NCI-H1436 treated with DMSO at 0.1 percent for 48 hours (cell line): ENCODE data around the gene FAM50B.

Experiments
- DNase-seq: peaks from one replicate; lab custom pipeline; 2025; lab: John Stamatoyannopoulos, UW

FAM50B gene

GRCh38 chr6:3819161-3820110 lies 29.7 kb upstream of the FAM50B start:
- no peak for DNase-seq

- no peak for DNase-seq
Observed at GRCh38 chr6:3820563-3820962, 28.6 kb upstream of the FAM50B start.

- no peak for DNase-seq
Observed at GRCh38 chr6:3822747-3823445, 26.3 kb upstream of the FAM50B start.

- DNase-seq: no peak
Observed at GRCh38 chr6:3823671-3824070, 25.5 kb upstream of the FAM50B start.

- DNase-seq: no peak
Observed at GRCh38 chr6:3825331-3825831, 23.8 kb upstream of the FAM50B start.

- DNase-seq: no peak
Observed at GRCh38 chr6:3825851-3826581, 23.2 kb upstream of the FAM50B start.

- DNase-seq: no peak
Observed at GRCh38 chr6:3829285-3829684, 19.9 kb upstream of the FAM50B start.

- DNase-seq: no peak
Observed at GRCh38 chr6:3830806-3831205, 18.4 kb upstream of the FAM50B start.

- DNase-seq: no peak
Observed at GRCh38 chr6:3831761-3832530, 17.2 kb upstream of the FAM50B start.

- DNase-seq: no peak
Observed at GRCh38 chr6:3835055-3835731, 14.0 kb upstream of the FAM50B start.

- DNase-seq: no peak
Observed at GRCh38 chr6:3835785-3836184, 13.4 kb upstream of the FAM50B start.

- DNase-seq: no peak
Observed at GRCh38 chr6:3836566-3836965, 12.6 kb upstream of the FAM50B start.

GRCh38 chr6:3837781-3838180 lies 11.4 kb upstream of the FAM50B start:
- no peak for DNase-seq

- DNase-seq: no peak
Observed at GRCh38 chr6:3838992-3839867, 9.9 kb upstream of the FAM50B start.

- no peak for DNase-seq
Observed at GRCh38 chr6:3841066-3841454, 8.1 kb upstream of the FAM50B start.

- DNase-seq: no peak
Observed at GRCh38 chr6:3841711-3842565, 7.2 kb upstream of the FAM50B start.

GRCh38 chr6:3843379-3844096 lies 5.6 kb upstream of the FAM50B start:
- no peak for DNase-seq

GRCh38 chr6:3844097-3844463 lies 5.1 kb upstream of the FAM50B start:
- DNase-seq: no peak
